GM23338 (cell line): ENCODE results near the gene GATAD2B. TPM values are rescaled to one million over a fixed set of nuclear protein-coding genes. Genes with fewer than 3 reads are reported as not detected.

Experiments
- ATAC-seq: fragments of 200-7000 bp; cut with Tn5 transposase; 3 replicates; pipeline ENCODE4 v1.9.1; 2020
- DNase-seq: peaks from one replicate; pipeline ENCODE4 v3.0.0-alpha.2; 2015; ENCODE audit warnings: low spot score
- H2AFZ ChIP-seq: fragments of 200-600 bp; sonication (generic); 2 replicates; pipeline ENCODE4 v1.8.0; 2016; ENCODE audit warnings: antibody characterized with exemption, mild to moderate bottlenecking, moderate library complexity
- H3F3A ChIP-seq: fragments of 200-600 bp; sonication (generic); replicated peaks from 2 replicates; pipeline ENCODE4 v1.8.0; 2017; ENCODE audit warnings: antibody characterized with exemption, mixed run types, low read depth
- H3K27ac ChIP-seq: fragments of 200-600 bp; sonication (generic); 2 replicates; pipeline ENCODE4 v1.6.1; 2016; ENCODE audit warnings: low read depth
- H3K27me3 ChIP-seq: fragments of 200-600 bp; sonication (generic); 2 replicates; pipeline ENCODE4 v1.8.0; 2016; ENCODE audit warnings: mild to moderate bottlenecking, mixed run types, moderate library complexity; ENCODE audit not compliant: insufficient read depth
- H3K36me3 ChIP-seq: fragments of 200-600 bp; sonication (generic); 2 replicates; pipeline ENCODE4 v1.8.0; 2016; ENCODE audit warnings: mild to moderate bottlenecking; ENCODE audit not compliant: insufficient read depth
- H3K4me1 ChIP-seq: fragments of 200-600 bp; sonication (generic); 2 replicates; pipeline ENCODE4 v1.8.0; 2016; ENCODE audit warnings: mild to moderate bottlenecking, moderate library complexity; ENCODE audit not compliant: insufficient read depth
- H3K4me2 ChIP-seq: fragments of 200-600 bp; sonication (generic); 2 replicates; pipeline ENCODE4 v1.7.1; 2017; ENCODE audit warnings: mixed run types
- H3K4me3 ChIP-seq: fragments of 200-600 bp; sonication (generic); 2 replicates; pipeline ENCODE4 v1.6.1; 2016; ENCODE audit warnings: mixed run types
- H3K79me2 ChIP-seq: fragments of 200-600 bp; sonication (generic); replicated peaks from 2 replicates; pipeline ENCODE4 v1.8.0; 2017; ENCODE audit warnings: mild to moderate bottlenecking; ENCODE audit not compliant: insufficient read depth
- H3K9me2 ChIP-seq: fragments of 200-600 bp; sonication (generic); 2 replicates; pipeline ENCODE4 v1.8.0; 2017; ENCODE audit not compliant: insufficient read depth
- H4K20me1 ChIP-seq: fragments of 200-600 bp; sonication (generic); replicated peaks from 2 replicates; pipeline ENCODE4 v1.8.0; 2017; ENCODE audit warnings: mild to moderate bottlenecking; ENCODE audit not compliant: insufficient read depth
- H3K27ac Mint-ChIP-seq: 2 replicates; pipeline ENCODE4 v1.8.0; 2020; ENCODE audit warnings: inconsistent platforms, mild to moderate bottlenecking, moderate library complexity, mixed read lengths
- H3K27me3 Mint-ChIP-seq: 3 replicates; pipeline ENCODE4 v1.8.0; 2022; ENCODE audit warnings: low read depth, mild to moderate bottlenecking, moderate library complexity, mixed read lengths, inconsistent platforms; ENCODE audit not compliant: insufficient read depth, poor library complexity
- H3K36me3 Mint-ChIP-seq: 3 replicates; pipeline ENCODE4 v1.8.0; 2021; ENCODE audit warnings: low read depth, mild to moderate bottlenecking, inconsistent platforms, moderate library complexity, mixed read lengths
- H3K4me1 Mint-ChIP-seq: 3 replicates; pipeline ENCODE4 v1.8.0; 2020; ENCODE audit warnings: mild to moderate bottlenecking, inconsistent platforms, mixed read lengths
- H3K4me3 Mint-ChIP-seq: 3 replicates; pipeline ENCODE4 v1.8.0; 2021; ENCODE audit warnings: moderate library complexity, mild to moderate bottlenecking, inconsistent platforms, mixed read lengths
- H3K9me3 Mint-ChIP-seq: 3 replicates; pipeline ENCODE4 v1.8.0; 2020; ENCODE audit warnings: moderate library complexity, mild to moderate bottlenecking, inconsistent platforms, mixed read lengths
- ETS1 ChIP-seq: IDR thresholded peaks from 2 replicates; pipeline ENCODE4 v1.6.1; 2016; ENCODE audit warnings: antibody characterized with exemption
- EZH2 ChIP-seq: fragments of 200-600 bp; sonication (generic); IDR thresholded peaks from one replicate; pipeline ENCODE4 v1.8.0; 2017; ENCODE audit warnings: antibody characterized with exemption, mild to moderate bottlenecking, low read depth; ENCODE audit not compliant: unreplicated experiment
- EZH2phosphoT487 ChIP-seq: fragments of 200-600 bp; sonication (generic); IDR thresholded peaks from one replicate; pipeline ENCODE4 v1.8.1; 2018; ENCODE audit warnings: antibody characterized with exemption; ENCODE audit not compliant: unreplicated experiment
- STAT1 ChIP-seq: IDR thresholded peaks from one replicate; pipeline ENCODE4 v1.6.1; 2016; ENCODE audit warnings: antibody characterized with exemption; ENCODE audit not compliant: unreplicated experiment
- ZNF114 ChIP-seq: fragments of 250-450 bp; sonication (Bioruptor Pico); IDR thresholded peaks from 2 replicates; pipeline ENCODE4 v1.5.0; 2020; ENCODE audit warnings: mild to moderate bottlenecking, moderate library complexity
- ZNF331 ChIP-seq: fragments of 250-450 bp; sonication (Bioruptor Pico); IDR thresholded peaks from 2 replicates; pipeline ENCODE4 v1.5.0; 2020; ENCODE audit warnings: low read depth, mild to moderate bottlenecking, moderate library complexity
- ZNF462 ChIP-seq: fragments of 250-450 bp; sonication (Bioruptor Pico); IDR thresholded peaks from 2 replicates; pipeline ENCODE4 v1.5.0; 2020; ENCODE audit warnings: mild to moderate bottlenecking, moderate library complexity
- polyA plus RNA-seq: library from polyadenylated mRNA; unstranded; fragments of >200 nt; fragmentation: Nextera tagmentation; extraction: Ambion mirVana; gene quantifications from 2 replicates; pipeline ENCODE4 v1.2.1, GENCODE V29; 2016
- total RNA-seq: library from RNA; depleted of rRNA; stranded (reverse); fragments of >200 nt; shearing (Covaris generic); gene quantifications from 2 replicates; pipeline ENCODE4 v1.2.3, GENCODE V29; 2014

GATAD2B gene
- total and polyA plus RNA-seq, 2 experiments from 2014 or later: 5.2 to 17.8 TPM

- TF ChIP-seq ZNF462 (CRISPR knock-in tag): no peak
- TF ChIP-seq EZH2: no peak
These were observed 103.9 kb downstream of the GATAD2B start (continued) for GRCh38 chr1:153818876-153819275.

- H3K4me1 Mint-ChIP-seq: no peaks in the 10 kb centered on the region
- no peaks in the 10 kb centered on the region for H3K79me2 ChIP-seq
- TF ChIP-seq ZNF331 (CRISPR knock-in tag) (no peak), ETS1 (no peak), EZH2phosphoT487 (no peak), STAT1 (no peak), ZNF114 (no peak)
- H3K4me2 ChIP-seq: no peak overlapping the region
- H3K27ac Mint-ChIP-seq: no peak overlapping the region
- no peaks in the 10 kb centered on the region for H3K4me1 ChIP-seq
- ATAC-seq (no peak), DNase-seq (no peak)
- peaks cover 59% of the 10 kb centered on the region for H3K36me3 Mint-ChIP-seq
- no peak overlapping the region for H3K4me3 Mint-ChIP-seq
- H3K9me3 Mint-ChIP-seq: no peaks in the 10 kb centered on the region
- peaks cover 6% of the 10 kb centered on the region; the same call in 1 of the 2 replicates for H4K20me1 ChIP-seq
- H3K27me3 ChIP-seq: no peaks in the 10 kb centered on the region
- peaks cover 67% of the 10 kb centered on the region for H3K36me3 ChIP-seq
- H3K27ac ChIP-seq: no peak overlapping the region
- H3F3A ChIP-seq: peaks cover 14% of the 10 kb centered on the region; the same call in 1 of the 2 replicates
- no peaks in the 10 kb centered on the region for H3K9me2 ChIP-seq
- H3K27me3 Mint-ChIP-seq: peaks cover 3% of the 10 kb centered on the region
- H3K4me3 ChIP-seq: no peak overlapping the region
- no peak overlapping the region for H2AFZ ChIP-seq
These were observed 106.4 kb downstream of the GATAD2B start for GRCh38 chr1:153816283-153816889.
